Activated CD4-positive, alpha-beta T cell treated with anti-CD3 and anti-CD28 coated beads for 1 hour (primary cell): ENCODE results near the gene ZNF407.
A peak's percentile ranks its signal among the peaks of the same experiment; 100 is the strongest.

Experiments
- DNase-seq: peaks from one replicate; pipeline ENCODE4 v3.0.0-alpha.2; 2020

ZNF407 gene

GRCh38 chr18:74836296-74837139 lies 238.8 kb downstream of the ZNF407 start:
- DNase-seq, result no peak

GRCh38 chr18:74840492-74841167 lies 243.0 kb downstream of the ZNF407 start:
- no peak for DNase-seq

GRCh38 chr18:74841248-74841647 lies 243.6 kb downstream of the ZNF407 start:
- no peak for DNase-seq

GRCh38 chr18:74849301-74849700 lies 251.6 kb downstream of the ZNF407 start:
- no peak for DNase-seq

GRCh38 chr18:74856434-74856833 lies 258.8 kb downstream of the ZNF407 start:
- no peak for DNase-seq

GRCh38 chr18:74856928-74857327 lies 259.3 kb downstream of the ZNF407 start:
- DNase-seq, result no peak

- DNase-seq, result no peak
Observed at GRCh38 chr18:74857901-74858300, 260.2 kb downstream of the ZNF407 start.

GRCh38 chr18:74861154-74861553 lies 263.5 kb downstream of the ZNF407 start:
- DNase-seq, result no peak

GRCh38 chr18:74862094-74862493 lies 264.4 kb downstream of the ZNF407 start:
- no peak for DNase-seq

- DNase-seq, result no peak
Observed at GRCh38 chr18:74866577-74866976, 268.9 kb downstream of the ZNF407 start.

GRCh38 chr18:74868461-74868860 lies 270.8 kb downstream of the ZNF407 start:
- DNase-seq, result no peak

- DNase-seq, result no peak
Observed at GRCh38 chr18:74869904-74870863, 272.5 kb downstream of the ZNF407 start.

- no peak for DNase-seq
Observed at GRCh38 chr18:74870950-74871349, 273.3 kb downstream of the ZNF407 start.

GRCh38 chr18:74873629-74874028 lies 276.0 kb downstream of the ZNF407 start:
- no peak for DNase-seq

GRCh38 chr18:74874351-74874750 lies 276.7 kb downstream of the ZNF407 start:
- DNase-seq, result no peak

GRCh38 chr18:74876630-74877243 lies 279.1 kb downstream of the ZNF407 start:
- no peak for DNase-seq

- no peak for DNase-seq
Observed at GRCh38 chr18:74878267-74878666, 280.6 kb downstream of the ZNF407 start.

- no peak for DNase-seq
Observed at GRCh38 chr18:74880706-74881278, 283.1 kb downstream of the ZNF407 start.

GRCh38 chr18:74892066-74892627 lies 294.5 kb downstream of the ZNF407 start:
- DNase-seq, result no peak

- no peak for DNase-seq
Observed at GRCh38 chr18:74895686-74896085, 298.0 kb downstream of the ZNF407 start.

GRCh38 chr18:74896390-74896991 lies 298.8 kb downstream of the ZNF407 start:
- DNase-seq, result peak; percentile 39
